ENCODE results near the gene CUX1.
"Not testable (repeated sequence)": the region's sequence is repeated elsewhere in the genome, so short reads cannot be mapped to it uniquely, and the experiment has no call there.

The CUX1 gene

DNA sequence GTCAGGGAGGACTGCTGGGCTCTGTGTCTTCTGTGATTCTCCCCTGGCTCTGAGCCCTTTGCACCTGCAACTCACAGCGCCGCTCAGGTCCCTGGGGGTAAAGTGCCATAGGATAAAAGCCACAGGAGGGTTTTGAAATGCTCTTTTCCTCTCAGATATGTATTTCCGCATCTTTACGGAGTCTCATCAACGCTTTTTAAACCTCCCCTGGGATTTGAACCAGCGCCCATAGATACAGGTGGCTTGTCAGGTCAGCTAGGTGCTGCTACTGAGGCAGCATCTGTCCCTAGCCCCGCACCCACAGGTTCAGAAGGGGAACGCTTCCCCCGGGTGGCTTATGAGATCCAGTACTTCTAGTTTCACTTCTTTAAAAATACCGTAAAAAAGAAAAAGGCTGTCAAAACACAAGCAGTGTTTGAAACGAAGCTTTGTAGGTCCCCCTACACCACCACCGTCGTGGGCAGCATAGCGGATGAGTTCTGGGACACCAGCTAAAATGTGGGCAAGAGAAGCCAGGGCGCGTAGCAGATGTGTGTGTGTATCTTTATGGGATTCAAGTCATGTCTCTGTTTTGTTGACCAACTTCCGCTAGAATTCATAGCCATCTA is 173.5 kb downstream of the CUX1 start:
- no peak for DNase-seq

DNA sequence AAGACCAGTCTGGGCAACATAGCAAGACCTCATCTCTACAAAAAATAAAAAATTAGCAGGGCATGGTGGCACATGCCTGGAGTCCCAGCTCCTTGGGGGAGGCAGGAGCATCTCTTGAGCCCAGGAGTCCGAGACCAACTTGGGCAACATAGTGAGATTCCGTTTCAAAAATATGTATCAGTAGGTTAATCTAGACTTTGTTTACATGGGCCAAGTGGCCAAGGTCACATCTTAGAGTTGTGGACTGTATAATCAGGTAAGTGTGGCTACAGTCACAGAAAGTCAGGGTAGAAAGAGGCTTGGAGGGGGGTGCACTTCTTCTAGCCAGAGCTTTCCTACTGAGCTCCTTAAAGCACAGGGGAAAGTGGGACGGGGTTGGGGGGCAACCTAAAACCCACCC is 174.4 kb downstream of the CUX1 start:
- no peak for DNase-seq

DNA sequence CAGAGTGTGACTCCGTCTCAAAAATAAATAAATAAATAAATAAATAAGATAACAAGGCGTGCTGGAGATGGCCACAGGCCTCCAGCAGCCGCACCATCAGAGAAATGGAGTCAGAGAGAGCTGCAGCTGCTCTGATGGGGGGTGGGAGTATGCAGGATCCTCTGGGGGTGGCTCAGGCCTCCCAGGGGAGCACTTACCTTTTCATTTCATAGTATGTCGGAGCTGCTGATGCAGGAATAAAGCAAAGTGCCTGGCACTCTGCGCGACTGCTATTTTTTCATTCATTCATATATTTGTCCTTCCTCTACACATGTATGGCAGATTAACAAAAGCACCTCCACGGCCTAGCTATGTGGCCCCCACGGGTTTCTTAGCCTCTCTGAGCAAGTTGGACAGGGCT is 175.9 kb downstream of the CUX1 start:
- no peak for DNase-seq

DNA sequence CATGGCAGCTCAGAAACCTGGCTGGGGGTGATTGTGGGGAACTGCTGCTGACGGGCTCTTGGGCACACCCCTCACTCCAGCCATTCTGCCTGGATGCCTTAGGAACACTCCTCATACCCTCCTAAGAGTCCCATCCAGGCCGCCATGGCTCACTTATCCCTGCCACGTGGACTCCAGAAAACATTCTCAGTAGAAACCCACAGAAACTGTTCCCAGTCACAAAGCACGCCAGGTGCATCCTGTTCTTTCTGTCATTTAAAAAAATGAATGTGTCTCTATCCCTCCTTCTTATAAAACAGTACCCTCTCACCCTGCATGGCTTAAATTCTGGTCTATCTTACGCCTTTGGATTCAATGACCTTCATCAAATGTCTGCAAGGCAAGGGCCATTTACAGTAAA is 177.7 kb downstream of the CUX1 start:
- DNase-seq = no peak

DNA sequence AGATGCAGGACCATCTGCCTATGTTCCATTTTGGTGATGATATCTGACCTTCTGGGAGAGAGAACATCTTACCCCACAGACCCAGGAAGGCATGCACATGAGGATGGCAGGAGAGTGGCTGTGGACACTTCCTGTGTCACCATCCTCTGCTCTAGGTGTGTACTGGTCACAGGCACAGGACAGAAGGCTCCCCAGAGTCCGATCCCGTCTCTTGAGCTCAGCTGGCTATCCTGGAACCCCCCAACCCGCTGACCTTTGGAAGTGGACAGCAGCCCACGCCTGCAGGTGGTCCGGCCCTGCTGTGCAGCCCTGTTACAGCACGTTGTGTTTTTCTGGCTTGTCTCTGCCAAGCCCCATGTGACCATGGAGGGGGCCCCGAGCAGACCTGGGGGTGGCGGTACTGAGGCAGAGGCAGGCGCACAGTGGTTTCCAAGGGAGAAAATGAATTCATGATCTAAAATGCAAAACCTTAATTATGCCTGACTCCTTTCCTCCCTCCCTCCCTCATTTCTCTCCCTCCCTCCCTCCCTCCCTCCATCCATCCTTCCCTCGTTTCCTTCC is 178.8 kb downstream of the CUX1 start:
- no peak for DNase-seq

DNA sequence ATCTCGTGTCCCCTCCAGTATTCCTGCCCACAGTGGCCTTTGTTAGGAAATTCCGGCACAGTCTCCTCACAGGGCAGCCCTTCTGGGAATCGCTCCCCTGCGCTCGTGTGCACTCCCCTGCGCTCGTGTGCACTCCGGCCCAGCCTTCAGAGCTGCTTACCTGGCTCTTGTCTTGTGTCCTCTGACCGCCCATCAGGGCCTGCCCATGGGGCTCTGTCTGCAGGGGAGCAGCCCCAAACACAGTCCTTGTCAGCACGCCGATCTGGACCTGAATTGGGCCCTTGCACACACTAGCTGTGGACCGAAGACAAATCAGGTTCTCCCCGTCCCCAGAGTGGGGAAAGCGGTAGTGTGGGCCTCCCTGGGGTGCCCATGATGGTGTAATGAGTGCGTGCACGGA is 179.4 kb downstream of the CUX1 start:
- DNase-seq = no peak

DNA sequence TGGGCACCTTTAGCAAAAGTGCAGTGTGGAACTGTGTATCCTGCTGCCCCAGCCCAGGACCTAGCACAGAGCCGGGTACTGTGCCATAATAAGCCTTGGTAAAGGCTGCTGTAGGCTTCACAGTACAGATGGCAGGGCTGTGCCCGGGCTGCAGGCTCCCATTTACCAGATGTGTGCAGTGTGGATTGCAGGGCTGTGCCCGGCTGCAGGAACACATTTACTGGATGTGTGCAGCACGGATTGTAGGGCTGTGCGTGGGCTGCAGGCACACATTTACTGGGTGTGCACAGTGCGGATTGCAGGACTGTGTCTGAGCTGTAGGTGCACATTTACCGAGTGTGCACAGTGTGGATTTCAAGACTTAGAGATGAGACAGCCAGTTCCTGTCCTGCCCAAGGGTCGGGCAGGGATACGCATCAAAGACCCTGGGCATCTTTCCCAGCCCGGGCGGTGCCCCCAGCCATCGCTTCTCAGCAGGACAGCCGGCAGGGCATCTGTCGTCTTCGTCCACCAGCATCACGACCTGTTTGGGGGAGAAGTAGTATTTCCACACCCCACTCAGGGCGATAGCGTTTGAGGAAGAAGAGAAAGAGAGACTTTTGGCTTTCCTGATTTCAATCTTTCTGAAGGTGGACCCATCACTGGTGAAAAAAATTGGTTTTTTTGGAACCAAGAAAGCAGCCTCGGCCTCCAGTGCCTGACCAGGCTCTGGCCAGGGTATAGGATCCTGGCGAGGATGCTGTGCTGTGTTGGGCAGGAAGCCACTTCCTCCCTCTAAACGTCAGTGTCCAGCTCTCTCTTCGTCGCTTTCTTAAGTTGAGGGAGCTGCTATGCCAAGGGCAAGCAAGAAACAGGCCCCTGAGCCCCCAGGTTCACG is 180.8 kb downstream of the CUX1 start:
- no peak for DNase-seq

DNA sequence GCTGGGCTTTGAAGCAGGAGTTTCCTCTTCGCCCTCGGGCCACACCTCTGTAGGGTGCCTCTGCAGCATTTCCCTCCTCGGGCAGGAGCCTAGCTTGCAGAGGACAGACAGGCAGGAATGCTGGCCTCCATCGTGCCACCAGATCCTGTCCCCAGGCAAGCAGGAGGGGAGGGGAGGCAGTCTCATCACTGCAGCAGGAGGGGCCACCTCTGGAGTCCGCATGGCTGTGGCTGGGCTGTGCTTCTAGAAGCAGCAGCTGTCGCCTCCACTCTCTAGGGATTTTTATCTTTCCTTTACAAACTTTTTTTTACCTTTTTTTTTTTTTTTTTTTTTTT is 181.4 kb downstream of the CUX1 start:
- DNase-seq = no peak

DNA sequence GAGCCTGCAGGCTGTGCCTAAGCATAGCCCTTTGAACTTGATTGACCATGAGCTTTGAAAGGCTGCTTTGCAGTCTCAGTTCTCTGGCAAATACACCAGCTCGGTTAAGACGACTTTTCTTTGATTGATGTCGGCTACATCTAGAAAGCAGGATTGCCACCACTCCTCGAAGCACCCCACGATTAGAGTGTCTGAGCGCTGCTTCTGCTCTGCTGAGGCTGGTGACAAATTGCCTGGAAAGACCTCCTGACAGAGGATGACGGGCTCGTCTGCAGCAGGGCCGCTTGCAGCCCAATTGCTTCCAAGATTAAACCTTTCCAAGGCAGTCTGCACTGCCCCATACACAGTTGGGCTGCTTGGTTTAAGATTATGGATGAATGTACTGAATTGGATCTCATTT is 182.0 kb downstream of the CUX1 start:
- DNase-seq = no peak

DNA sequence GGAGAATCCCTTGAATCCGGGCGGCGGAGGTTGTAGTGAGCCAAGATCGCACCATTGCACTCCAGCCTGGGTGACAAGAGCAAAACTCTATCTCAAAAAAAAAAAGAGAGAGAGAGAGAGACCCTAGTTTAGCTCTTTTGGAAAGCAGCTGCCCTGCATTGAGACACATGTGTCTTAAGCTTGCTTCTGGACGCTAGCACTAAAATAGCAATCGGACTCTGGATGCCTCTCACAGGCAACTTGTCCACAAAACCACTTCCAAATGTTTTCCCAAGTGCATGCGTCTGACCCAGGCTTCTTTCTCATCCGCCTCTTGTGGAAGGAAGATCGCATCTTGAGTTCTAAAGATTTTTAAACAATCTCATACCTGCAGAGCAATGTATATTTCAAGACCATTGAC is 182.7 kb downstream of the CUX1 start:
- DNase-seq = no peak

DNA sequence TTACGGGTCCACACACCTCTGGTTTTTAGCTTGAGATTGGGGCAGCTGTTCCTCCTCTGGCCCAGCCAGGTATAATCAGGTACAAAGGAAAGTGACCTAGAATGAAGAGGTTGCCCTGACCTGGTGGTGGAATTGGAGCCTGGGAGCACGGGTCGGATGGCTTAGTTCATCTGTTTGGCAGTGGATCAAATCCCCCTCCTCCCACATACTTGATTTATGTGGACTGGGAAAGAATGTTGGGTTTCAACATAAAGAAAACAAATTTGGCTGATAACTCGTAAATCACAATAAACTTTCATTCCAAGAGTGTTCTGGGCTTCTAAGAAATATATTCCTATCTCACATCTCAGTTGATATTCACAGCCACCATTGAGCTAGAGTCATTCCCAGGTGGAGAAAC is 186.8 kb downstream of the CUX1 start:
- no peak for DNase-seq

DNA sequence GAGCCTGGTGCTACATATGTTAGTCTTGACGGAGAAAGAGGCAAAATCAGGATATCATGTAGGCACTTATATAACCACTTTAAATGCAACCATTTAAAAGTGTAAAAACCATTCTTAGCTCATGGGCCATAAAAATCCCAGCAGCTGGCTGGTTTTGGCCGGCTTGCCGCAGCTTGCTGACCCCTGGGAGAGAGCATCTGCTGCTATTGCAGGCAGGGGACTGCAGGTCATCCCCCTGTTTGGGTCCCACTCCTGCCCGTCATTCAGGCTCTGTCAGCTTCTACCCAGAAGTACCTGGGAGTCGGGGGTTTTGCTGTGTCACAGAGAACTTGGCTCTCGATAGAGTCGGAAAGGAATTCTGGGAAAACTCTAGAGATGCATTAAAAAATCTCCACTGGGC is 187.4 kb downstream of the CUX1 start:
- DNase-seq = no peak

DNA sequence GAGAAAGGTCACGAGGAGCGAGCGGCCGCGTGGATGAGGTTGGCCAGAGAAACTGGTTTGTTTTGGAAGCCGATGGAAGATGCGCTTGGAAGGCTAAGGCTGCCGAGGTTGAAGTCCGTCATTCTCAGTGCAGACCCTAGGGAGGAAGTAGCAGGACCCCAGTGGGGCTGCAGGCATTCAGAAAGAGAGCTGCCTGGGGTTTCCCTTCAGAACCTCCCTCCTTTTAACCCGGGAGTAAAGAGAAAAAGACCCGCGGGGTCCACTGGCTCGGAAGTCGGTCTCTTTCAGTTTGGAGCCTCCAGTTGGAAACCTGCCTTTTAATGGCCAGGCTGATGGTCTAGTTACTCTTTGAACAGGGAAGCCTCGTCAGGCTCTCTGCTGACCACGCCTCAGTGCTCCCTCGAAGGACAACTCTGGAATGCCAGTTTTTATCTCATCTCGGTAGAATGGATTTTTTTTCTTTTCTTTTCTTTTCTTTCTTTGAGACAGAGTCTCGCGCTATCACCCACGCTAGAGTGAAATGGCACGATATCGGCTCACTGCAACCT is 188.6 kb downstream of the CUX1 start:
- no peak for DNase-seq

DNA sequence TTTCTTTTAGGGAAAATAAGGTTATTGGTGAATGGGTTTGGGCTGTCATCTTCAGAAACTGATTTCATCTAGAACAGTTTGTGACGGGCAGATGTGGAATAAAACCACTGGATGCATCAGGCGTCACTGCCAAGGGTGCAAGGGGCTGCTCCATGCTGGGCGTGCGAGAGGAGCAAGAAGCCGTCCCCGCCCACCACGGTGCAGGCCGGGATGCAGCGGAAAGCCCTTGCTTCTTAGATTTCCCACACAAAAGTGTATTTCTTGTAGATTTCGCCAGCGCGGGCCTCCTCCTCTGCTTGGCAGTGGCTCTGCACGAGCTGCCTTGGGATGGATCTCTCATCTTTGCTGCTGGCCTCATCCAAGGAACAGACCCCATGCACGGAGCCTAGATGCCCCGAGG is 189.3 kb downstream of the CUX1 start:
- DNase-seq = no peak

DNA sequence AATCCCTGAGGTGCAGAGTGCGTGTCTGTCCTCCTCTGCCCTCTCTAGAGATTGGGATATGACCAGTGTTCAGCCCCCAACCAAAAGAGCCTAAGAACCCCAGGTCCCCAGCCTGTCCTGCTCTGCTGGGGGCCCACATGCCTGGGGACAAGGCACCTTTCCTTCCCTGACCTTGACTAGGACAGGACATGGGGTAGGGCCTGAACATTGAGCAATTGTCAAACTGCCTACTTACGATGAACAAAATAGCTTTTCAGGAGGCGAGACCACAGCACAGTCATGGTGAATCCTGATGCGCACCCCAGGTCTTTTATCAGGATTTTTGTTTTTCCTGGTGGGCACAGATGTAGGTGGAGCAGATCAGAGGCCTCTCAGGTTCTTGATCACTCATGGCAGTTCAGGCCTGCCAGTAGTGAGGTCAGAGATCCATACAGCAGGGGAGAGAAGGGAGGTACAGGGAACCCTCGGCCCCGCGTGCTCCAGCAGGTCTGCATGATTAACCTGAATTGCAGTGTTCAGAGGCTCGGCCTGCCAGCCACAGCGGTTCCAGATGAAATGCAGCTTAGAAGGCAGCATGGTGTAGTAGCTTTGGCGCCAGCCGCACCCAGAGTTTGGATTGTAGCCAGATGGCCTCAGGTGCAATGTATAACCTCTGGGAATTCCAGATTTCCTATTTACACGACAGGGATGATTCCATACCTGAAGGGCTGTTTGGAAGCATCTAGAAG is 191.3 kb downstream of the CUX1 start:
- DNase-seq = no peak

DNA sequence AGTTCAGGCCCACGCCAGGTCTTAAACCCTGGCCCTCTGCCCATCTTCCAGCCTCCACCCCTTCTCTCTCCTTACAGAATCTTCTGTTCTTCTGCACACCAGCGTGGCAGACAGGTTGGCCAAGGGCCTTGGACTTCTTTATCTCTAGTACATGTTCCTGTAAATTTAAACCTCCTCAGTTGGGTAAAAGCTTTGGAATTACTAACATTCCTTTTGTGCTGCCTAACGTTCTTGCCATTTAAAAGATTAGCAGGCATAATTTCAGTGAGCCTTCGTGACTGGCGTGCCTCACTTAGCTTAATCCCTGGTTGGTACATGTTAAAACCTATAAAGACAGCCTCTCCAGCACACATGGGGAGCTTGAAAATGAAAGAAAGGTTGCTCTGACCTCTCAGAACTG is 192.2 kb downstream of the CUX1 start:
- DNase-seq = no peak

DNA sequence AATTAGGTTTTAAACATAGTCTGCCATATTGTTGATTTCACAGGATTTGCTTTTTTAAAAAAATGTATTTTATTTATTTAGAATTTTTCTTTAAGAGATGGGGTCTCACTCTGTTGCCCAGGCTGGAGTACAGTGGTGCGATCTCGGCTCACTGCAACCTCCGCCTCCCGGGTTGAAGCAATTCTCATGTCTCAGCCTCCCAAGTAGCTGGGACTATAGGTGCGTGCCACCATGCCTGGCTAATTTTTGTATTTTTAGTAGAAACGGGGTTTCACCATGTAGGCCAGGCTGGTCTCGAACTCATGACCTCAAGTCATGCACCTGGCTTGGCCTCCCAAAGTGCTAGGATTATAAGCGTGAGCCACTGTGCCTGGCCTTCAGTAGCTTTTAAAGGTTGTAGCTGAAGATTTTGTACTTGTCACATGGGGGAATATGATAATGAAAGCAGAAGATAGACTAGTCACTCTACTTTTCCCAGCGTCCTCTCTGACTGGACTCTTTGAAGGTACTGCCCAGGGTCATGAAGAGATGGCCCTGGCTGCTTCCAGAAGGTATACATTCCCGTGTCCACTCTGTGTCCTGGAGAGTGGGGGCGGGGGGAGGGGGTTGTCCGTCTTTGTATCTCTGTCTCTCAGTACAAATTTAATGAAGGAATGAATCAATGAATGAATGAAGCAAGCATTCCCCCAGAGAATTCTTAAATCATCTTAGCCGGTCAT is 194.8 kb downstream of the CUX1 start:
- DNase-seq = not testable (repeated sequence)

DNA sequence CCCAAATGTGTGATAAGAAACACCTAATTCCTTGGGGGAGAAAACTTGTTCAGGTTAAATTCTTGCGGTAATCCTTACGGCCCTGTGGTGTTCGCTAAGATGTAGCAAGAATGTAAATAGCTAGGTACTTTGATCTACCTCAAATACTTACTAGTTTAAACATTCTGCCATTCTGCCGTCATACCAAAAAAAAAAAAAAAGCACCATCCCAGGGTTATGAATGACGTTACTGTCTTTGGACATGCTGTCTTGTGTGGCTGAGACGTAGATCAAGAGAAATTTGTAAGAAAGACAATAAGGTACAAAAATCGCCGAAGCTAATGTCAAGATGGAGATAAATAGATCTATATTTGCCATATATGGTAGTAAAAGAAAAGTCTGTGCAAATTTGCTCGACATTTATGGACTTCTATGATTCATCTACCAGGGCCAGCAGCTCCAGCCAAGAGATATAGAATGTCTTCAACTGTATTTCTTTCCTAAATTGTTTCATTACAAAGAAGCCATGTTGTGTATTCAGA is 195.6 kb downstream of the CUX1 start:
- no peak for DNase-seq

DNA sequence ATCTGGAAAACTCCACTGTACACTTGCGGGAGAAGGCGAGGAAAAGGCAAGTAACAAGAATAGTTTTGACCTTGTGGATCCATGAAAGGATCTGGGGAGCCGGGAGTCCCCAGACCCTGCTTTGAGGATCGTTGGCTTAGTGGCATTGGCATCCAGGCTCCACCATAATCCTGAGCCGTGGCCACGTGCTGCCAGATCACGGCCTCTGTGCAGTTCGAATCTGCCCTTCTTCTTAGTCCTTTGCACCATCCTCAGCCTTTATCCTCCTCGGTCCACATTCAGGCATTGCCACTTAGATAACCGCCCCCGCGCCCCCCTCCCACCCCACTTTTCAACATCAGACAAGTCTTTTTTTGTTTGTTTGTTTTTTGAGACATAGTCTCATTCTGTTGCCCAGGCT is 201.4 kb downstream of the CUX1 start:
- DNase-seq = no peak

DNA sequence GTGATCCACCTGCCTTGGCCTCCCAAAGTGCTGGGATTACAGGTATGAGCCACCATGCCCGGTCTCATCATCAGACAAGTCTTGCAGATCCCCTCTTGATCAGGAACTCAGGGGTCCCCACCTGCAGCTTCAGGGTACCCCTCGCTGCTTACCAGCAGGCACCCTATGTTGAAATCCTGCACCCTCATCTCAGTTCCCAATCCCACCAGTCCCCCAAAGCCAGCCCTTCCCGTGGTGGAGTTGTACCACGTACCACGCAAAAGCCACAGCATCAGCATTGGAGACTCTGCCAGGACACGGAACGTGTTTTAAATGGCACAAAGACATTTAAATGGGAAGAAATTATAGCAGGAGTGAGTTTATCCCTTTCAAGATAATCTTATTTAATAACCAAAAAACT is 202.0 kb downstream of the CUX1 start:
- no peak for DNase-seq

DNA sequence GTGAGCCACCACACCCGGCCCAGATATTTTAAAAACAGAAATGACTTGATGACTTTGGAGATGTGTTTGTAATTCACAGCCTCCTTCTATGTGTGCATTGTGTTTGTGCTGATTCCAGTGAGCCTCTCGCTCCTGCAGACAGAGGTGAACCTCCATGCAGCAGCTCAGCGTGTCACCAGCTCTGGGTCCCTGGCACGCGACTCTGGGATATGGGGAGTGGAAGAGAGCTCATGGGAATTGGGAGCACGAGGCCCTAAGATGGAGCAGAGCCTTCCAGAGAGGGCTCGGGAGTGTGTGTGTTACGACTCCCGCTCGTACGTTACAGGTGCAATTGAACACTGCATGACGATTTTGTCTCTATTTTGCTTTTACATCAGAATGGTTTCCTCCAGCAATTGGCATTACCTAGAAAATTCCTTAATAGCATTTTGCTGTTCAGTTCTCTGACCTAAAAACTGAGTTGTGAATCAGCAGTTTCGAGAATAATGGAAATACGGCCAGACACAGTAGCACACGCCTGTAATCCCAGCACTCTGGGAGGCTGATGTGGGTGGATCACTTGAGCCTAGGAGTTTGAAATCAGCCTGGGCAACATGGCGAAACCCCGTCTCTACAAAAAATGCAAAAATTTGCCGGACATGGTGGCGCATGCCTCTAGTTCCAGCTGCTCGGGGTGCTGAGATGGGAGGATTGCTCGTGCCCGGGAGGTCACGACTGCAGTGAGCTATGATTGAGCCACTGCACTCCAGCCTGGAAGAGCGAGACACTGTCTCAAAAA is 204.6 kb downstream of the CUX1 start:
- DNase-seq = no peak

All from NCI-H526 treated with DMSO at 0.1 percent for 48 hours (cell line).